ENCODE measurements around the gene BIN1.

The BIN1 gene

DNA sequence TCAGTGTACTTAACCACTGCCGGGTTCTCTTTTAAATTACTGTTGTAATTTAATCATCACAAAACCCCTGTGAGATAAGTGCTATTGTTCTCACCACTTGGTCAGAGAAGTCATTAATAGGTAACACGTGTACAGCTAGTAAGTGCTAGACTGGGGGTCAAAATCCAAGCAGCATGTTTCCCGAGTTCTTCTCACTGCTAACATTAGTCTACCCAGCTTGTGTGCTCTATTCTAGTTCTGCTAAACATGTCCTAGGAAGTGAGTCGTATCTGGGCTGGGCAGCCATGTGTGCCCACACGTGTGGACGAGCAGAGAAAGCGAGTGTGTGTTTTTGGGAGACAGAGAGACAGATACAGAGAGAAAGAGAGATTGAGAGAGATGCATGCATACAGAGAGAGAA lies 94.1 kb downstream of the BIN1 start:
- Histone ChIP-seq H3K36me3 (ENCODE audit: control insufficient read depth, insufficient read depth, low read length) (no peaks in the 10 kb centered on the region), H3K4me1 (ENCODE audit: control insufficient read depth, insufficient read depth, low read length) (no peaks in the 10 kb centered on the region), H3K4me3 (ENCODE audit: low read depth, low read length) (no peak overlapping the region), H3K27me3 (ENCODE audit: control insufficient read depth, insufficient read depth, low read length) (no peaks in the 10 kb centered on the region), H3K9ac (ENCODE audit: low read depth, low read length) (no peak overlapping the region), H3K9me3 (ENCODE audit: control insufficient read depth, insufficient read depth, low read length) (no peaks in the 10 kb centered on the region)

DNA sequence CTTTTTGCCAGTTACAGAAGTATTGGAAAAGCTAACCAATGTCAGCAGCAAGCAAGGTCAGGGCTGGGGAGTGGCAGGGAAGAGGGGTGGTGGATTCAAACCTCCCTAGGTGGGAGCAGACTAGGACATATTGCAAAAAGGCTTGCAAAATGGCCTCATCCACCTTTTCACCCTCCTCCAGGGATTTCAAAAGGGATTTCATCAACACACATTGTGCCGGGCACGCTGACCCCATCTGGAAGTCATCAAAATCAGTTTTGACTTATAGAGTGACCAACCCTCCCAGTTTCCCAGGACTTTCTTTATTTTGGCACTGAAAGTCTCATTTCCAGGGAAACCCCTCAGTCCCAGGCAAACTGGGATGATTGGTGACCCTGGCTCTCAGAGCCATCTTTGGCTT lies 94.7 kb downstream of the BIN1 start:
- H3K36me3 ChIP-seq (ENCODE audit: control insufficient read depth, insufficient read depth, low read length): no peaks in the 10 kb centered on the region

DNA sequence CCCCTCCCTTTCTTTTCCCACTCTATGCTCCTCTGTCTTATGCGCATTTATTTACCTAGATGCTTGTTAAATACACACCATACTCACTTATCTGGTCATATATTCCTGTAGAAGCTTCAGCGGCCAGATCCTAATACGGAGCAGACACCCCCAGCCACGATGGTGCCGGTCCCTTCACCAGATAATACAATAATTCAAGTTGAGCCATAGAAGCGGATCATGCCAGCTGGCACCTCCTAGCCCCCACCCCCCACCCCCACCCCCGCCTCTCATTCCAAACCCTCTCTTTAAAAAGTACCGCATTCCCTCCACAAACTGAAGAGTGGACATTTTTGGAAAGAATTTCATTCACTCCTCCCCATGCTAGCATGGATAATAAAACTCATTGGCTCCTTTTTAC lies 95.2 kb downstream of the BIN1 start:
- Histone ChIP-seq H3K9me3 (ENCODE audit: control insufficient read depth, insufficient read depth, low read length) (no peaks in the 10 kb centered on the region), H3K4me3 (ENCODE audit: low read depth, low read length) (no peak overlapping the region), H3K27me3 (ENCODE audit: control insufficient read depth, insufficient read depth, low read length) (no peaks in the 10 kb centered on the region), H3K9ac (ENCODE audit: low read depth, low read length) (no peak overlapping the region), H3K4me1 (ENCODE audit: control insufficient read depth, insufficient read depth, low read length) (no peaks in the 10 kb centered on the region), H3K36me3 (ENCODE audit: control insufficient read depth, insufficient read depth, low read length) (no peaks in the 10 kb centered on the region)

More for the DNA sequence above, 94.7 kb downstream of the BIN1 start:
- Histone ChIP-seq H3K9me3 (ENCODE audit: control insufficient read depth, insufficient read depth, low read length) (no peaks in the 10 kb centered on the region), H3K9ac (ENCODE audit: low read depth, low read length) (no peak overlapping the region), H3K27me3 (ENCODE audit: control insufficient read depth, insufficient read depth, low read length) (no peaks in the 10 kb centered on the region), H3K4me3 (ENCODE audit: low read depth, low read length) (no peak overlapping the region), H3K4me1 (ENCODE audit: control insufficient read depth, insufficient read depth, low read length) (no peaks in the 10 kb centered on the region)

DNA sequence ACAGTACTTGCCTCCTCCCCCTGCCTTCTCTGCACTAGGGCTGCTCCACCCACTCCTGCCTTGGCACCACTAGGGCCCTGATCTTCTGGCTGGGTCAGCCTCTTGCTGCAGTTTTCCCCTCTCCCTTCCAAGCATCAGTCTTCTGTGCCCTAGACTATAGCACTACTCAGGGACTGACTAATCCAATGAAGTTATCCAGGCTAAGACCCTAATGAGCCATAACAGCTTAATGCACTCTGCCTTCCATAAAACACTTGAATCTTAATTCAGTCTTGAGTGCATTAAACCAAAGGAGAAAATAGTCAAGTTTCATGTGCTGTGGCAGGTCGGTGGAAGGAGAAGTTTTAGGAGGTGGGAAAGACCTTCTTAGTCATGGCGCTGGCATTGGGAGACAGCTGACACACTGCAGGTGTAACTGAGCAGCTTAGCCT lies 95.7 kb downstream of the BIN1 start:
- no peaks in the 10 kb centered on the region for H3K4me1 ChIP-seq (ENCODE audit: control insufficient read depth, insufficient read depth, low read length)
- no peak overlapping the region for H3K9ac ChIP-seq (ENCODE audit: low read depth, low read length)
- H3K4me3 ChIP-seq (ENCODE audit: low read depth, low read length): no peak overlapping the region
- no peaks in the 10 kb centered on the region for H3K9me3 ChIP-seq (ENCODE audit: control insufficient read depth, insufficient read depth, low read length)
- no peaks in the 10 kb centered on the region for H3K27me3 ChIP-seq (ENCODE audit: control insufficient read depth, insufficient read depth, low read length)
- no peaks in the 10 kb centered on the region for H3K36me3 ChIP-seq (ENCODE audit: control insufficient read depth, insufficient read depth, low read length)

DNA sequence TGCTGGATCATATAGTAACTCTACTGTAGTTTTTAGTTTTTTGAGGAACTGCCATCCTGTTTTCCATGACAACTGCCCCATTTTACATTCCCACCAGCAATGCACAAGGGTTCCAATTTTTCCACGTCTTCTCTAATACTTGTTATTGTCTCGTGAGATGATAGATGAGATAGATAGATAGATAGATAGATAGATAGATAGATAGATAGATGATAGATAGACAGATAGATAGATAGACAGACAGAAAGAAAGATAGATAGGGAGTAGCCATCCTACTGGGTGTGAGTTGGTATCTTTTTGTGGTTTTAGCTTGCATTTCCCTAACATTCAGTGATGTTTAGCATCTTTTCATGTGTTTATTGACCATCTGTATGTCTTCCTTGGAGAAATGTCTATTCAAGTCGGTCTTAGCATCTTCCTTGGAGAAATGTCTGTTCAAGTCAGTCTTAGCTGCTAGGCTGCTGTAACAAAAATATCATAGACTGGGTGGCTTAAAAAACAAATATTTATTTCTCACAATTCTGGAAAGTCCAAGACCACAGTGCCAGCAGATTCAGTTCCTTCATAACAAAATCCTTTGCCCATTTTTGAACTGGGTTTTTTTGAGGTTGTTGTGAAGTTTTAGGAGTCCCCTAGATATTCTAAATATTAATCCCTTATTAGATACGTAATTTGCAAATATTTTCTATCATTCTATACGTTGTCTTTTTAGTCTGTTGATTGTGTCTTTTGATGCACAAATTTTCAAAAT lies 98.5 kb downstream of the BIN1 start:
- Histone ChIP-seq H3K27me3 (ENCODE audit: control insufficient read depth, insufficient read depth, low read length) (no peaks in the 10 kb centered on the region), H3K4me3 (ENCODE audit: low read depth, low read length) (no peak overlapping the region), H3K36me3 (ENCODE audit: control insufficient read depth, insufficient read depth, low read length) (no peaks in the 10 kb centered on the region), H3K9me3 (ENCODE audit: control insufficient read depth, insufficient read depth, low read length) (no peaks in the 10 kb centered on the region), H3K4me1 (ENCODE audit: control insufficient read depth, insufficient read depth, low read length) (peaks cover 2% of the 10 kb centered on the region), H3K9ac (ENCODE audit: low read depth, low read length) (no peak overlapping the region)

DNA sequence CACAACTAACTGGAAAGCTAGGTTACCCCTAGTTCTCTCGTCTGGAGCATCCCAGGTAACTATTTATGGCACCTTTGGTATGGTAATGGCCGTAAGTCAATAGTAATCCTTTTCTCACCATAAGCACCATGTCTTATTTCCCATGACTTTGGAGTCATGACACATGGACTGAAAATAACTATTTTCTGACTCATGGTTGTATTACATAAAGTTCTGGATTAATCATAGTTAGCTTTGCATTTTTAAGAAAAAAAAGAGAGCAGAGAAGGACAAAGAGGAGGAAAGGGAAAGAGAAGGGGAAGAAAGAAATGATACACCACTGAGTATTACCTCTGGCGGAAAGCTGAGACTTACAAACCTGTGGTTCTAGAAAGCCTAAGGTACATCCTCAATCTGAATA lies 99.3 kb downstream of the BIN1 start:
- Histone ChIP-seq H3K4me1 (ENCODE audit: control insufficient read depth, insufficient read depth, low read length) (peaks cover 2% of the 10 kb centered on the region), H3K27me3 (ENCODE audit: control insufficient read depth, insufficient read depth, low read length) (no peaks in the 10 kb centered on the region), H3K9me3 (ENCODE audit: control insufficient read depth, insufficient read depth, low read length) (no peaks in the 10 kb centered on the region), H3K4me3 (ENCODE audit: low read depth, low read length) (no peak overlapping the region), H3K36me3 (ENCODE audit: control insufficient read depth, insufficient read depth, low read length) (no peaks in the 10 kb centered on the region), H3K9ac (ENCODE audit: low read depth, low read length) (no peak overlapping the region)

DNA sequence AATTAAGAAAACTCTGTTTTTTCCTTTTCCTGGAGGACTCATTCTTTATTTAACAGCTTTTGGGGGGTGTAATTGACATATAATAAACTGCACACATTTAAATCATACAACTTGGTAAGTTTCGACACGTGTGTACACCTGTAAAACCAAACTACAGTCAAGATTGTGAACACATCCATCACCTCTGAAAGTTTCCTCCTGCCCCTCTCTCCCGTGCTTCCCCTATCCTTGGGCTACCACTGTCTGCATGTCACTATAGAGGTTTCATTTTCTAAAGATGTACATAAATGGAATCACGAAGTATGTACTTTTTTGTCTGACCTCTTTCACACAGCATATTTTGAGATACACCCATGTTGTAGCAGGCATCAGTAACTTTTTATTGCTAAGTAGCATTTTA lies 100.0 kb downstream of the BIN1 start:
- Histone ChIP-seq H3K9ac (ENCODE audit: low read depth, low read length) (no peak overlapping the region), H3K36me3 (ENCODE audit: control insufficient read depth, insufficient read depth, low read length) (no peaks in the 10 kb centered on the region), H3K27me3 (ENCODE audit: control insufficient read depth, insufficient read depth, low read length) (no peaks in the 10 kb centered on the region), H3K4me1 (ENCODE audit: control insufficient read depth, insufficient read depth, low read length) (peaks cover 2% of the 10 kb centered on the region), H3K4me3 (ENCODE audit: low read depth, low read length) (no peak overlapping the region), H3K9me3 (ENCODE audit: control insufficient read depth, insufficient read depth, low read length) (no peaks in the 10 kb centered on the region)

DNA sequence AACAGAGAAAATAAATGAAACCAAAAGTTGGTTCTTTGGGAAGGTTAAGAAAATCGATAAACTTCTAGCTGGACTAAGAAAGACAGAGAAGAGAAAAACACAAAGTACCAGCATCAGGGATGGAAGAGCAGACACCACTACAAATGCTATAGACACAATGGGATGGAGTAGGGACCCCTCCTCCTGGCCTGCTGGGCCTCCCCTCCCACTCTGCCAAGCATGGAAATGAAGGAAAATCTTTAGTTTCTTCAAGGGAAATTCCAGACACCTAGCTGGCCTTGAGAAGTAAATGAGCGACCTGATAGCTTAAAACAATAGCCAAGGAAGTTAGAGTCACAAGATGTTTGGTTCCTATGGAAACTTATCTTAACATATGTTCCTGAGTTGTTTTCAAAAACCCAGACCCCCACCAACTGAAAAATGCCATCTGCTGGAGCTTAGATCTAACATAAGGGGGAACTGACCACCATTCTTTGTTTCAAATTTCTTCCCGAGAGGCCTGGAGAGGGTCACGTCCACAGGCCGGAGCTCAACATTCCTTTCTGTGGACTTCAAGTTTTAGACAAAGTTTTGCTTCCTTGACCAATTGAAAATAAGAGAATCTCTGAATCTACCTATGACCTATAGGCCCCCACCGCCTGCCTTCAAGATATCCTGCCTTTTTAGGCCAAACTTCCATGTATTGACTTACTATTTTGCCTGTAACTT lies 101.9 kb downstream of the BIN1 start:
- H3K4me1 ChIP-seq (ENCODE audit: control insufficient read depth, insufficient read depth, low read length): peaks cover 2% of the 10 kb centered on the region
- no peaks in the 10 kb centered on the region for H3K36me3 ChIP-seq (ENCODE audit: control insufficient read depth, insufficient read depth, low read length)
- no peak overlapping the region for H3K4me3 ChIP-seq (ENCODE audit: low read depth, low read length)
- H3K9me3 ChIP-seq (ENCODE audit: control insufficient read depth, insufficient read depth, low read length): no peaks in the 10 kb centered on the region
- H3K9ac ChIP-seq (ENCODE audit: low read depth, low read length): no peak overlapping the region
- H3K27me3 ChIP-seq (ENCODE audit: control insufficient read depth, insufficient read depth, low read length): no peaks in the 10 kb centered on the region

DNA sequence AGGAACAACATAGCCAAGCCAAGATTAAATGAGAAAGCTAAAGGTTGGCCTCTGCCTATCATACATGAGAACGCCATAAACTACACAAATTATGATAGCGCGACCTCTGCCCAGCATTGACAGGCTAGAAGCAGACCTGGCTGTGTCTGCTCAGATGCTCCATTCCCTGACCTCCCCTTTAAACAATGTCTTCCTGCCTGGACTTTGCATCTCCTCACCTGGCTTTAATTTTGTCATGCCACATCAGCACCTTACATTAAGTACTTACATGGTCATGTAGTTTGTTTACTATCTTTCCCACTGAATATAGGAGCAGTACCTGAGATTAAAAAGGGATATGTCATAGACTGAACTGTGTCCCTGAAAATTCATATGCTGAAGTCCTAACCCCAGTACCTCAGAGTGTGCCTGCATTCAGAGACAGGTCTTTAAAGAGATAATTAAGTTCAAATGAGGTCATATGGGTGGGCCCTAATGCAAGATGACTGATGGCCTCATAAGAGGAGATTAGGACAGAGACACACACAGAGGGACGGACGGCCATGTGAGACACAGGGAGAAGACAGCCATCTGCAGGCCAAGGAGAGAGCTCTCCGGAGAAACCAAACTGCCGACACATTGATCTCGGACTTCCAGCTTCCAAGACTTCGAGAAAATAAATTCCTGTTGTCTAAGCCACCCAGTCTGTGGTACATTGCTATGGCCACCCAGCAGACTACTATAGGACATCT lies 103.7 kb downstream of the BIN1 start:
- Histone ChIP-seq H3K36me3 (ENCODE audit: control insufficient read depth, insufficient read depth, low read length) (no peaks in the 10 kb centered on the region), H3K4me1 (ENCODE audit: control insufficient read depth, insufficient read depth, low read length) (peaks cover 2% of the 10 kb centered on the region), H3K9ac (ENCODE audit: low read depth, low read length) (no peak overlapping the region)

DNA sequence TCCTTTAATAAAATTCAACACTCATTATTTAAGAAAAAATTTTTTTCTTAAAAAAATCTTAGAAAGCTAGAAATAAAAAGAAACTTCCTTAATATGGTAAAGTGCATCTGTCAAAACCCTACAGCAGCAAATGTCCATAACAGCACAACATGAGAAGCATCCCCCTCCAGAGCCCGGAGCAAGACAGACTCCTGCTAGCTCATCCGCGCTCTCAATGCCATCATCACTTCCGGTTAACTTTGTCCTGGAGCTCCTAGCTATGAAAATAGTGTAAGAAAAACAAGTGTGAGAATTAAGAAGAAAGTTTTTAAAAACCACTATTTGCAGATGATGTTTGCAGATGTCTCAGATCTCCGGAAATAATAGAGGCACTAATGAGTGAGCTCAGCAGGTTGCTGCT lies 105.2 kb downstream of the BIN1 start:
- H3K9me3 ChIP-seq (ENCODE audit: control insufficient read depth, insufficient read depth, low read length): no peaks in the 10 kb centered on the region
- no peaks in the 10 kb centered on the region for H3K36me3 ChIP-seq (ENCODE audit: control insufficient read depth, insufficient read depth, low read length)
- no peak overlapping the region for H3K9ac ChIP-seq (ENCODE audit: low read depth, low read length)
- peaks cover 2% of the 10 kb centered on the region for H3K4me1 ChIP-seq (ENCODE audit: control insufficient read depth, insufficient read depth, low read length)
- H3K4me3 ChIP-seq (ENCODE audit: low read depth, low read length): no peak overlapping the region
- H3K27me3 ChIP-seq (ENCODE audit: control insufficient read depth, insufficient read depth, low read length): no peaks in the 10 kb centered on the region

More for the DNA sequence above, 103.7 kb downstream of the BIN1 start:
- H3K9me3 ChIP-seq (ENCODE audit: control insufficient read depth, insufficient read depth, low read length): no peaks in the 10 kb centered on the region
- H3K27me3 ChIP-seq (ENCODE audit: control insufficient read depth, insufficient read depth, low read length): no peaks in the 10 kb centered on the region
- H3K4me3 ChIP-seq (ENCODE audit: low read depth, low read length): no peak overlapping the region

DNA sequence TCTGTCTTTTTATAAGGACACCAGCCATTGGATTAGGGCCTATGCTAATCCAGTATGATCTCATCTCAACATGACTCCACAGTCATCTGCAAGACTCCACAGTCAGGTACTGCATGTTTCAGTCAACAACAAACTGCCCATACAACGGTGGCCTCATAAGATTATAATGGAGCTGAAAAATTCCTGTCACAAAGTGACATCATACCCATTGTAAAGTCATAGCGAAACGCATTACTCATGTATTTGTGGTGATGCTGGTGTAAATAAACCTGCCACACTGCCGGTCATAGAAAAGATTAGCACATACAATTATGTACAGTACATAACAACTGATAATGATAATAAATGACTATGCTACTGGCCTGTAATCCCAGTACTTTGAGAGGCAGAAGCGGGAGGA lies 106.0 kb downstream of the BIN1 start:
- H3K36me3 ChIP-seq (ENCODE audit: control insufficient read depth, insufficient read depth, low read length): no peaks in the 10 kb centered on the region
- H3K4me3 ChIP-seq (ENCODE audit: low read depth, low read length): no peak overlapping the region
- peaks cover 2% of the 10 kb centered on the region for H3K4me1 ChIP-seq (ENCODE audit: control insufficient read depth, insufficient read depth, low read length)
- H3K27me3 ChIP-seq (ENCODE audit: control insufficient read depth, insufficient read depth, low read length): no peaks in the 10 kb centered on the region
- no peaks in the 10 kb centered on the region for H3K9me3 ChIP-seq (ENCODE audit: control insufficient read depth, insufficient read depth, low read length)
- H3K9ac ChIP-seq (ENCODE audit: low read depth, low read length): no peak overlapping the region
